Right renal pelvis (tissue), 4 donors: ENCODE data around the gene PLA2R1. TPM values are rescaled to one million over a fixed set of nuclear protein-coding genes. Genes with fewer than 3 reads are reported as not detected.

Source experiments
- DNase-seq, 4 donors: peaks; one replicate each; pipeline ENCODE4 v3.0.0-alpha.2; 2013; ENCODE audit warnings: low read depth in 4 of 4, low spot score in 3 of 4, missing footprints in 1 of 4
- polyA plus RNA-seq, 4 donors: library from polyadenylated mRNA; unstranded; fragments of 120-200 nt; gene quantifications; one replicate each; pipeline ENCODE4 v1.2.1, GENCODE V29; 2013; ENCODE audit not compliant: insufficient read length in 4 of 4

Gene PLA2R1
- polyA plus RNA-seq = 100 to 1,000 TPM in 2 of 4 donors, 10 to 100 TPM in 2; 70.5 to 133 (median 96.9) TPM

DNA sequence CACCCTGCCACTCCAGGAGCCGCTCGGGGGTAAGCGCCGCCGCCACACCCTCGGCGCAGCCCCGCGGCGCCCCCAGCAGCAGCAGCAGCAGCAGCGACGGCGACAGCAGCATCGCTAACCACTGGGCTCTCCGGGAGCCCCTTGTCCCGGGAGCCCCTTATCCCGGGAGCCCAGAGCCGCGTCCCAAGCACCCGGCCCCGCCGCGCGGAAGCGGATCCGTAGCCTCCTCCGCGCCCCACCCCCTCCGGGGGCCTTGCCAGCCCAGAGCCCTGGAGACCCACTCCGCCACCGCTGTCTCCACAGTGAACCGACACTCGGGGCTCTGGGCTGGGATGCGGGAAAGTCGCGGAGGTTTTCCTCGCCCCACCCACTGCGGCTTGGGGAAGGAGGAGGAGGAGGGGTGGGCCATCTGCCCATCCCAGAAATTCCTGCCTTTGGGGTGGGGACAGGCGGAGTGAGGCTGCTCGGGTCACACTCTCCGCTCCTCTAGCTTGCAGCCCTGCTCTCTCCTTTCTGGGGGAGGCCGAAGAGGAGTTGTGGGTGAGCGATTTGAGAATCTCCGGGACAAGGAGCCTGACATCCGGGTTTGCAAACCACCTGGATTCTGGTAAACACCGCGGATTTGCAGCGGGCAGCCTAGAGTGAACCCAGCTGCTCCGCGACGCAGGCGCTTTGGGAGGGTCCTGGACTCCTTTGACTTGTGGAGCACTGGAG lies at the start of gene PLA2R1:
Gene PLA2R1, minus strand, starts transcription at position 324 of the 714 bp plus-strand sequence. Its CDS starts 212 bp downstream, at position 112.
- DNase-seq = peak in 3 of 4 donors; percentile 40 to 63 (median 51)

DNA sequence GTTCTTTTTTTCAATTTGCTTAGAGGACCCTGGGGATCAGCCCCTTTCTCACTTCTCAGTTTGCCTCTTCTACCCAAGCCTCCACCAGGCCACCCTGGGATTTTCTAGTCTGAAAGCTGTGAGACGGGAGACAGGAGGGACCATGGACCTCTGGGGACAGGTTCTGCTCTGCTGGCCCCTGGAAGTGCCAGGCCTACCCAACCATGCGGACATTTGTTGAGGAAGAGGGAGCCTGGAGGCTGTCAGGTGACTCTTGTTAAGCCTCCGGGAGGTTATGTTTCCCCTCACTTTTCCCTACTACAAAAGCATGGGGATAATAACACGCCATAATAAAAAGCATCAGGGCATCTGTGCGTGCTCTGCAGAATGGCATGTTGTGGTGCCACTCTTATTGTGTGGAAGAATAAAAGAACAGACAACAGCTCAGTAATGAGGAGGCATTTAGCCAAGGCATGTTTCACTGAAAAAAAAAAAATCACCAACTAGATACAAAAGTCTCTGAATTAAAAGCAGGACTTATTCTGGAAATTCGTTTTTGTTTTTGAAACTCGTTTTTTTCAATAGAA lies 48.3 kb upstream of the PLA2R1 start:
- DNase-seq = no peak

DNA sequence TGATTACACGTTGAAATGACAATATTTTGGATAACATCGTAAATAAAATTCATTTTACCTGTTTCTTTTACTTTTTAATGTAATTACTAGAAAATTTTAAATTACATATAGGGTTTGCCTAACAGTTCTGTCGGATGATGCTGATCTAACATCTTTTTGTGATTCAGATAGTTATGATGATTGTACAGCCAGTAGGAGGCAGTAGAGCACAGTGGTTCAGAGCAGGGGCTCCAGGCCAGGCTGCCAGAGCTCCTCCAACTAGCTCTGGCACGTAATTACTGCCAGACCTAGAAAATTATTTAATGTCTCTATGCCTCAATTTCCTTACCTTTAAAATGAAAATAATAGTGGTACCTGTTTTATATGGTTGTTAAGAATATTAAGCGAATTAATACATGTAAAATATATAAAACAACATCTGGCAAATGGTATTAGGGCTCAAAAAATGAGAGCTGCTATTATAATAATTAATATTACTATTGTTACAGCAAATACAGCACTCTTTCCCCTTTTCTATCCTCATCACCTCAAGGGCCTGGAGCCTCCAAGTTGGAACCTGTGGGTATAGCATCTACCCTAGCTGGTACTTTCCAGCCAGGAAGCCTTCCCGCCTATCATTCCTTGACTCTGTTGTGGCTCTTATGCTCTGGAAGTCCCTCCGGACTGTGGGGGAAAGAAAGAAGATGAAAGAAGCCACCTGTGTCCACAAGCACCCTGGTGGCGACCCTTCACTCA lies 47.7 kb upstream of the PLA2R1 start:
- DNase-seq = peak; percentile 61 to 67 (median 66)

DNA sequence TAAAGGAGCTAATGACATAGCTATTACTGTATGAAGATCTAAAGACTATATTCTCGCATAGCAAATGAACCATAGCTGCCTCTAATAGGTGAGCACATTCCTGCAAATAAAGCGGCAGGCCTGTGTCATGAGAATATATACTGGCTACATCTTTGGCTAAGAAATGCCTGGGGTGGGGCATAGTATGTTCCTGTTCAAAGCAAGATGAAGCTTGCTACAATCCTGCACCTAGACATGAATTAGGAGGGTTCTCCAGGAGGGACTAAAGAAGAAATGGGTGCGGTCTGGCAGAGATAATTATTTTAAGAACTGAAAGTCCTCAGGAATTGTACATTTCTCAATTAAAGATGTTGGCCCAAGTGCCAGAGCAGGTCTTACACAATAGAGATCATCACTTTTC lies 46.8 kb upstream of the PLA2R1 start:
- DNase-seq = no peak

DNA sequence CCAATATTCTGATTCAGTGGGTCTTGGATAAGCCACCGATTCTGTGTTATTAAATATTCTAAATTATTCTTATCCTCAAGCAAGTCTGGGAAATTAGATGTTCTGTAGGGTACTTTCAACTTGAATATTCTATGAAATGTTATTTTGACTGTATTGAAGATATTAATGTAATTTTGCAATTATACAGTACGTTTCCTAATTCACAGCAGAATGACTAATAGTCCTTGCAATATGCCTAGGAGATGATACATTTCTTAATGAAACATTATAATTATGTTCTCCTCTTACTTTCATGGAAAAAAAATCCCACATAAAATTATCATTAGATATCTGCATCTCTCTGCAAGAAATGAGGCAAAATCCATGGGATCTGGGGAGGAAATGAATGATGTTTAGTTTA lies 46.2 kb upstream of the PLA2R1 start:
- no peak for DNase-seq

DNA sequence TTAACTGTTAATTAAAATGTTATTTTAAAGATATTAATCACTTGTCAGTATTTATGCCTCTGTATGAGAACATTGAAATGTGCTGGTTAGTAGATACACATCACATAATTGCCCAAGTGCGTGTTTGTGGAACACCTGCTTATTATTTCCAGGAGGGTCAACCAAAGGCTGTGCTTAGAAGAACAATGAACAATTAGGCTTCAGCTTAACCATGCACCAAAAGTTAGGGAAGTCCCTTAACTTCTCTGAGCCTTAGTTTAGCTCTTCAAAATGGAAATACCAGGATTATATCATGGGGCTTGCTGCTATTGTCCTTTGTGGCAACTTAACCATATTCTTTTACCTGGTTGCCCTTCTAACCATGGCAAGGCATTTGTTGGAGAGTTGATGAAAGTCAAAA lies 43.0 kb upstream of the PLA2R1 start:
- DNase-seq = no peak

DNA sequence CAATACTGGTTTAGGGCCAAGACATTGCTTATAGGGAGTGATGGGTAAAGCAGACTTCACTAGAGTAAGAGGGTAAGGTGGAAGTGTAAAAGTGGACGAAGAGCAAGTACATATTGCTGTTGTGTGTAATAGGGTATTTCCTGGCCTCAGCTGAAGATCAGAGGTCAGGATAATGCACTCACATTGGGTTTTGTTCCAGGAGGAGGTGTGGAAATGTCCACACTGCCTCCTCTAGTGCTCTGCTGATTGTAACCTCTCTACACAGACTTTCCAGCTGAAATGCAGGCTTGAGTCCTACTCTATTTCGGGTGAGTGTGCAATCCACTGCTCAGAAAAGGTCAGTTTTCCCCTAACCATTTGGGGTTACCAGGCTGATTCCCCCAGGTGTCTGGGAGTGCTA lies 41.7 kb upstream of the PLA2R1 start:
- DNase-seq = no peak

DNA sequence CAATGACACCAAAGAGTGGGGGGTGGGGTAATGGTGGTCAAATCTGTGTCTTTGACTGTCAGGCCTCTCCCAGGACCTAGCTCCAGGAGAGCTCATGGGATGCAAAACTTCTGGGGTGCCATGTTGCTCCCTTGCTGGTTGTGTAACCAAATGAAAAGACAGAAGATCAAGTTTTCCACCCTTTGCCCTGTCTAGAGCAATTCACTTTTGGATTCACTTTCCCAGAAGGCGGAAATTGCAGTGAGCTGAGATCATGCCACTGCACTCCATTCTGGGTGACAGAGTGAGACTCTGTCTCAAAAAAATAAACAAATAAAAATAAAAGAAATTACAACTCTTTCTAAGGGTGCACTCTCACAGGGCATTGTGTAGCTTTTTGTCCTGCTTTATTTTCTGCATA lies 34.9 kb upstream of the PLA2R1 start:
- DNase-seq = no peak

DNA sequence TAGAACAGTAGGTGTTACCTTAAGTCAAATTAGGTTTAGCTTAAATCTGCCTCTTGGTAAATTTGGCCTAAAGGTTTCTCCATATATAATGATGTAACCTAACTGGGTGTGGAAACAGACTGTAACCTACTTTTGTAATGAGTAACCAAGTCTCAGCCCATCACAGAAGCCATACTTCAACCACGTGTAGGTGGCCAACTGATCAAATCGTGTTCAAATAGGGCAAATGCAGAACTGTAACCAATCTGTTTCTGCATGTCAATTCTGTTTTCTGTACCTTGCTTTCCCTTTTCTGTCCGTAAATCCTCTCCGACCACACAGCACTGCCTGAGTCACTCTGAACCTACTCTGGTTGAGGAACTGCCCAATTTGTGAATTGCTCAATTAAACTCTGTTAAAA lies 34.0 kb upstream of the PLA2R1 start:
- DNase-seq = no peak

DNA sequence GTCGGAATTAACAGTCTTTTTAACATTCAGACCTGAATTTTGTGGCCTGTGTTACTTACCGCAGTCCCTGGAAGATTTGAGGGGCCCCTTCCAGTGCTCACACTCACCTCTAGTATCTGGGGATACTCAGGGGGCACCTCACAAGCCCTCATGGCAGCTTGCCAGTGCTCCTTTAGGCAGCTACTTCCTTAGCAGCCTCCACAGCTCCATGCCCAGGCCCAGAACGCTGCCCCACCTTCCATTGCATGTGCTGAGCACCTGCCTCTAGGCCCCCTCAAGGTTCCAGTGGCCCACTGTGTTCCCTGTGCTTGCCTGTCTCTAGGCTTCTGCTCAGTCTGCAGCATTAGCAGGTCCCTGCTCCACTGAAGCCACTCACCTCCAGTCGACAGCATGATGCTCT lies 30.0 kb upstream of the PLA2R1 start:
- DNase-seq = no peak

DNA sequence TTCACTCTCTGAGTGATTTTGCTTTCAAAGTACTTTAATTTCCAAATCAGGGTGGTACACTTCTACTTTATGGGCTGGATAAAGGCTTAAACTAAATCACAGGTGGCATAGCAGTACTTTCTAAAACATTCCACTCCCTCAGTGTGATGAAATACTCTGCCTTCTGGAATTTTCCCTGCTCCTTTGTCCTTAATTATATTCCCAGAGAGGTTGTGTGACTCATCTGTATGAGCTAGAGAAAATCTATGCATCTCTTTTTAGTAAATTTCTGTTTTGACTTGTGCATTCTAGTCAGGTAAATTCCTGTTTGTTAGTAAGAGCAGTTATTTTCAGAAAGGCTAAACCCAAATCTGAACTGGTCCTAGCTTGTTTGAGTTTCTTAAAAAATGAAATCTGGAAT lies 29.0 kb upstream of the PLA2R1 start:
- DNase-seq = no peak

DNA sequence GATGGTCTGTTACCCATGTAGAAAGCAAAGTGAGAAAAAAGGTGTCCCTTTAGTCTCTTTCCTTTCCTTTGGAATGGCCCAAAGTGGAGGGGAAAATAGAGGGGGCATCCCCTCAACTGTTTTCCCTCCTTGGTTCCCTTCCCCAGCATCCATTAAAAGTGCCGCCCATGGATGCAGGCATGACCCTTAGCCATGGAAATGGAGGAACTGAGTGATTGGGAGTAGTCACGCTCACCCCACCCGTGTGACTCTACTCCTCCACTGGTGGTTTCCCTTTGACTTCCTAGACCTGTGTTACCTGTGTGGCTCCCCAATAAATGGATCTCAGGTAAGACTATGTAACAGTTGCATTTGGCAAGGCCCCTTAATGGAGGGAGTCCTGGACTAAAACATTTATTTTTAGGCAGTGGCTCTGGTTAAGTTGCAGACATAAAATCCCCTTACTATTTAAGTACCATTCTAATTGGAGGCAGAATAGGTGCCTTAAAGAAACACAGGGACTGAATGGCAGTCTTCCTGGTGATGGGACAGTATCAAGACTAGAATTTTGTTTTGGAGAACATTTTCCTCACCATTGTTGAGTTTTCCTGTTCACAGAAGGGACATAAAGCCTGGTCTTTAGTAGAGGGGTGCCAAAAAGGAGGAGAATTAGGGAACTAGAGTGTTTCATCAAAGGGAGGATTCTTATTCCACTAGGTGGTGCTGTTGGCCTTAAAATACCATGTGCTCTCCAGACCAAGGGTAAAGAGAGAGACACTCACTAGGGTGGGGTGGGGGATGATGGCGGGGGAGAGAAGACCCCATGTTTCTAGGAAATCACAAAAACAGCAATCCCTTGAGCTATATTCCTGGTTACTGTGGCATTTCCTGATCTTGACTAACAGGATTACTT lies 25.7 kb upstream of the PLA2R1 start:
- no peak for DNase-seq

DNA sequence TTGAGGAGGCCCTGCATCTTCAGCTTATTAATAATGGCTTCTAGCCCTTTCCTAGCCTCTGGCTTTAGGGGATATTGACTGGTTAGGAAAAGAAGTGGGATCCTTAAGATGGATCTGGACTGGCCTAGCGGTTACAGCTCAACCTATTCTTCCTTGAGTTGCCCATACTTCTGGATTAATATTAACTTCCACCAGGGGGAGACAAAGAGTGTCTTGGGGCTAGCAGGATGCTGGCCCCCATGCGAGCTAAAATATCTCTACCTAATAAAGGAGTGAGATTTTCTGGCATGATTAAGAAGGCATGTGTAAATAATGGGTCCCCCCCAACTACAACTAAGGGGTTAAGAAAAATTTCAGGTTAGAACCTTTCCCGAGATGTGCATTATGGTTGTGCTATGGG lies 23.2 kb upstream of the PLA2R1 start:
- no peak for DNase-seq

DNA sequence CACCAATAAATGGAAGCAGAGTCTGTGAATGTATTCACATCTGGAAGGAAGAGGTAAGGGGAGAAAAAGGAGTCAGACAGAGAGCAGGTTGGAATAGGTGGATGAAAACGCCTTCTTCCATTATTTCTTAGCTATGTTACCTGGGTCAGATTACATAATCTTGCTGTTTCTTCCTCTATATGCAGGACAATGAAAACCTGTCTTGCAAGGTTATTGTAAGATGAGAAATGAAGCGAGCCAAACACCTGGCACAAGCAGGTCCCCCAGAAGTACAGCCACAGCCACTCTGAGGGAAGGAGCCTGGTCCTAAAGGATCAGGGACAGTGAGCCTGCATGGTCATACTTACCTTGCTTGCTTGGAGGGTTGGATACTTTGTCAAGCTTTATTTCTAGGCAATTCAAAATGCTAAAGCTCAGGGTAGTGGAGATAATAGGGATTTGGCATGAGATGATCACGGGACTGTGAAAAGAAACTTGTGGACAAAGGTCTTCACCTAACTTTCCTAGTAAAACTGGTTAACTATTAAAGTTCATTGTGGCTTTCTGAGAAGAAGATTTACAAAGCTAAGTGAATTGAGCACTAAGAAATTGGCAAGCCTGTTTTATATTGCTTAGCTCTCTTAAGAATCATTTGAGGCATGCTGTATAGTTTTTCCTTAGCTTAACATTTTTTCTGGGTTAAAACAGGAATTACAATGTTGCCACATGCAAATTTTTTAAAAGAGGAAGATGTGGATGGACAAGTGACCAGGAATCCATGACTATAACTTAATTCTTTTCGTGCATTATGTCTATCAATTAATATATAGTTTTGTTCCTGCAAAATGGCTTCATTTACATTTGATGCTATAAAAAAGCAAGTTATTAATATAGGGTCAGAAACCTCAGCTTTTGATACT lies 15.7 kb upstream of the PLA2R1 start:
- DNase-seq = no peak

DNA sequence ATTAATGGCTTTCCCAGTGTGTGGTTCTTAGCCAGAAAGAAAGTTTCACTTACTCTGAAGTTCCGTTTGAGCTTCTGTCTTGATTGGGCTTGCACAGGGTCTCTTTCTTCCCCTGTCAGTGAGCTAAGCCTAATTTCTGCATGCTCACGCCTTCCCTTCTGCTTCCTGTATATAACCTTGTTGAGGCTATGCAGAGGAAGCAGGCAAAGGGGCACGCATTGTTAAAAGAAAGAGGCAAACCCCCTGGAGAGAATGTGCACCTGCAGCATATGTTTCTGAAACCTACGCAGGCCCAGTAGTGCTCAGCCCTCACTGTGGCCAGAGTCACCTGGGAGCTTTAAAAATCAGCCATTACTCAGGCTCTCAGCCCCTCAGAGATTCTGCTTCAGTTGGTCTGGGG lies 14.5 kb upstream of the PLA2R1 start:
- no peak for DNase-seq

DNA sequence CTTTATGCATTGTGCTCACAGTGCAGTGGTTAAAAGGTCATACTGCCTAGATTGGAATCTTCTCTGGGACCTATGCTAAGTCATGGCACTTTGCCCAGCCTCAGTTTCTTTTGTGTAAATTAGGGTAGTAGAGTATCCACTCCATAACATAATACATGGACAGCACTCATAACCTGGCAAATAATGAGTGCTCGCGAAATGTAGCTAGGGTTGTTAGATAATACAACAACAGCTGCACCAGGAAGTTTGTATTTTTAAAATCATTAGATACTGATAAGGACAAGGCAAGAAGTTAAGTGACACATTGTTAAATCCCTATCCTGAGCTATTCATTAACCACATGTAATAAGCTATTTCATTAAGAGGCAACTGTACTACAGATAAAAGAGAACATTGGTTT lies 13.8 kb upstream of the PLA2R1 start:
- DNase-seq = no peak

DNA sequence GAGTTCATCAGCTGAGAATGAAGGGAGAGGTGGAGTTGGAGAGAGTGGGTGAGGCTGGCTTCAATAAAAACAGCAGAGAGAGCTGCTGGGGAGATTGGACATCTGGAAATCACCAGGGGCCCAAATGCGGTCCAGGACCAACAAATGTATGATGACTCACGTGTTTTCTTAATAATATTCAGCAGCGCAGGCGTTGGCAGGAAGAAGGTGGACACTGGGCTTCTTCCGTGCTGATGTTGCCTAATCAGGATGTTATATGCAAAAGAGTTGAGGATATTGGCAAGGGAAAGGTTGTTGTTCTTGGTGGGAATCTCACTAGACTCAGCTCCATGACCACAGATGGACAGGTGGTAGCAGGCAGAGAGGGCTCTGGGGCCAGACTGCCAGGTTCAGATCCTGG lies 12.8 kb upstream of the PLA2R1 start:
- no peak for DNase-seq

DNA sequence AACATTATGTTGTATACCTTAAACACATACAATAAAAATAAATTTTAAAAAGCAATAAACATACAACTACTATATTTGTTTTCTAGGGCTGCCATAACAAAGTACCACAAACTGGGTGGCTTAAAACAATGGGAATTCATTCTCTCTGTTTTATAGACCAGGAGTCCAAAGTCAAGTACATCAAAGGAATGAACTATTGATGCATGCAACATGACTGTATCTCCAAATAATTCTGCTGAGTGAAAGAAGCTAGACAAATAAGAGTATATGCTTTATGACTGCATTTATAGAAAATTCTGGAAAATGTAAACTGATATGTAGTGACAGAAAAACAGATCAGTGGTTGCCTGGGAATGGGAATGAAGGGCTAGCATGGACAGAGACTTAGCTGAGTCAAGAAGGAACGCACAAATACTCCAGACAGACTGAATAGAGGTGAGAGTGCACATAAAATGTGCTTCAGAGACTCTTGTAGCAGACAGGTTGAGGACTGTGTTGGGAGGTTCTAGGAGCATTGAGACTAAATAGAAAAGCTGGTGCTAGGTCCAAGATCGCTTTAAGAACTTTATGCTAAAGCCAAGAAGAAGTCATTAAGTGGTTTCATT lies 11.0 kb upstream of the PLA2R1 start:
- no peak for DNase-seq

DNA sequence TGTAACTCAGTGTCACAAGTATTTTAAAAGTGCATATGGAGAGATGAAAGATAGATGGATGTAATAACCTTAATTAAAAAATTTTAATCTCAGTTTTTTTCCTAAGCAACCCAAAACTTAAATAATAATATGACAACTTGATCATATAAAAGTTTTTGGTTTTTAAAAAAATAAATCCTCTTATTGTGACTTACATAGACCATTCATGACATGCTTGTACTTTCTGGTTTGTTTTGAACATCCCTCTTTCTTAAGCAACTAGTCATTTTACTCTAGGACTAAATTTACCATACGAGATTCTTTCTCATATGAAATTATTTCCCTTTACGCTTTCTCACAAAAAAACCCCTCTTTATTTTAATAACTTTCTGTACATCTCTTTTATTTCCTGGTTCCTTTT lies 6.5 kb upstream of the PLA2R1 start:
- DNase-seq = no peak
